Activated naive CD4-positive, alpha-beta T cell treated with anti-CD3 and anti-CD28 coated beads, Interleukin-2, amount 50 U/mL, for 16 hours (primary cell): ENCODE results near the gene NKAP.
"Not testable (repeated sequence)": the region's sequence is repeated elsewhere in the genome, so short reads cannot be mapped to it uniquely, and the experiment has no call there.

Experiments used
- DNase-seq: peaks from one replicate; pipeline ENCODE4 v3.0.0-alpha.2; 2020

Gene NKAP

GRCh38 chrX:119943185-119943988 is at the start of gene NKAP:
TSS of gene NKAP (minus strand) at chrX:119943751. CDS start at chrX:119943605, 146 bp downstream.
- DNase-seq: peak; percentile 73

DNA sequence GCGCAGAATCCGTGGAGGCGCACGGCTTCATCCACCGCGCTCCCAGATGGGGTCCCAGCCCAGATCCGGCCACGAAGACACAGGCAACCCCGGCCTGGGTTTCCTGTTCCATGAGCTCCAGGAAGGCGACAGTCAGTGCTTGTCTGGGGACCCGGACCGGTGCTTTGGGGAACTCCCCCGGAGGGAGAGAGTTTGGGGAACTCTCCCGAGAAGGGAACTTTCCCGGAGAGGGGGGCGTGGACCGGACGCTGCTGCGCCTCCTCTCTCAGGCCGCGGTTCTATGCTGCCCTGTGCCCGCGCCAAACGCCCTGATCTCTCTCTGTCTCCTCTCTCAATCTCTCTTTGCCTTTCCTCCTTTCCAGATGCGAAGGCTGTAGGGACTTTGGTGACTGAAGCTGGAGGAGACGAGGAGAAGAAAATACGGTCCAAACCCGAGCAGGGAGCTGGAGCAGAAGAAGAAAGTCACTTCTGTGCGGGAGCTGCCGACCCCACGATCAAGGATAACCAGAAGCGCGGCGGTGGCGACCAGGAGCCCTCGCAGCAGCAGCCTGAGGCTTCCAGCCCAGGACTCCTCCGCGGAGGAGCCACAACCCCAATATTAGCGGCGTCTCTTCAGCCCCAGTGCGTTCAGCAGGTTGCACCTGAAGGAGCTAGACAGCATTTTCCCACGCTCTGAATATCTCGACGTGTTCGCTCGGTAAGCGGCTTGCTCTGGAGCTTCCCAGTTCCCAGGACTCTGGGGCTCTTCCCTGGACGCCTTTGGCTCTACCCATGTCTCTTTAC is 47.6 kb upstream of the NKAP start:
- DNase-seq: no peak

- no peak for DNase-seq
These were observed 47.0 kb upstream of the NKAP start for GRCh38 chrX:119990556-119991004.

- DNase-seq: no peak
These were observed 46.5 kb upstream of the NKAP start for GRCh38 chrX:119989905-119990555.

DNA sequence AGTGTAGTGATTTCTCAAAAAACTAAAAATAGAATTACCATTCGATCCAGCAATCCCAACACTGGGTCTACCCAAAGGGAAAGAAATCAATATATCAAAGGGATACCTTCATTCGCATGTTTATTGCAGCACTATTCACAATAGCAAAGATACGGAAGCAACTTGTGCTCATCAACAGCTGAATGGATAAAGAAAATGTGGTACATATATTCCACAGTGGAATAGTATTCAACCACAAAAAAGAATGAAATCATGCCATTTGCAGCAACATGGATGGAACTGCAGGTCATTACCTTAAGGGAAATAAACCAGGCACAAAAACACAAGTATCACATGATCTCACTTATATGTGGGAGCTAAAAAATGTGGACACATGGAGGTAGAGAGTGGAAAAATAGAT is 42.7 kb upstream of the NKAP start:
- no peak for DNase-seq

- DNase-seq: no peak
These were observed 41.1 kb upstream of the NKAP start for GRCh38 chrX:119984652-119985051.

- no peak for DNase-seq
These were observed 39.9 kb upstream of the NKAP start for GRCh38 chrX:119983494-119983893.

DNA sequence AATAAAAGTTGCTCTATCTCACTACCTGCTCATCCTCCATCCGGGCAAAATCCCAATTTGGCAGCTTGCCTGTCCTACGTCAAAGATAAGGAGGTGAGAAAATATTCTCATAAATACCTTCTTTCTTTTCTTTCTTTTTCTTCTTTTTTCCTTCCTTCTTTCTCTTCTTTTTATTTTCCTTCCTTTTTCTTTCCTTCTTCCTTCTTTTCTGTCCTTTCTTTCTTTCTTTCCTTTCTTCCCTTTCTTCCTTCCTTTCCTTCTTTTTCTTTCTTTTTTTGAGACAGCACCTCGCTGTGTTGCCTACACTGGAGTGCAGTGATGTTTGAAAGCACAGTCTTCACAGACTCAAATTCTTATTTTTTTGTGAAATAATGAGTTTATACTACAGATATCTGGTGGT is 38.6 kb upstream of the NKAP start:
- no peak for DNase-seq

- no peak for DNase-seq
These were observed 37.9 kb upstream of the NKAP start for GRCh38 chrX:119981286-119982070.

GRCh38 chrX:119977172-119977571 is 33.6 kb upstream of the NKAP start:
- not testable (repeated sequence) for DNase-seq

GRCh38 chrX:119971184-119971583 is 27.6 kb upstream of the NKAP start:
- no peak for DNase-seq

GRCh38 chrX:119970574-119970973 is 27.0 kb upstream of the NKAP start:
- DNase-seq: no peak

GRCh38 chrX:119966837-119967236 is 23.3 kb upstream of the NKAP start:
- not testable (repeated sequence) for DNase-seq

DNA sequence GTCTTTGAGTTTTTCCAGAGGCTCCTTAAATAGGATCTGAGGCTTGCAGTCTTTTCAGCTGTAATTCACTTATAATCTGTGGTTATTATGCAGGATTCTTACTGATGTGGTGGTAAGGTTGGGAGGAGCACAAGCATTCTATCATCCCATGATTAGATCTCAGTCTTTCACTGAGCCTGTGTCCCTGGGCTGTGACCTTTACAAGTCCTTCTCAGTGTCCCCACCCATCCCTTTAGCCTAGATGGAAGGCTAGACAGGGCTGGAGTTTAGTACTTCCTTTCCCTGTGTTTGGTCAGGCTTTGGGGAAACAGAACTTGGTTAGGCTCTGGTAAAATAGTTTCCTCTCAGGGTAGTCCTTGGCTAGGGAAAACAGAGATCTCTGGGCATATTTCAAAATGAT is 17.1 kb upstream of the NKAP start:
- DNase-seq: no peak

DNA sequence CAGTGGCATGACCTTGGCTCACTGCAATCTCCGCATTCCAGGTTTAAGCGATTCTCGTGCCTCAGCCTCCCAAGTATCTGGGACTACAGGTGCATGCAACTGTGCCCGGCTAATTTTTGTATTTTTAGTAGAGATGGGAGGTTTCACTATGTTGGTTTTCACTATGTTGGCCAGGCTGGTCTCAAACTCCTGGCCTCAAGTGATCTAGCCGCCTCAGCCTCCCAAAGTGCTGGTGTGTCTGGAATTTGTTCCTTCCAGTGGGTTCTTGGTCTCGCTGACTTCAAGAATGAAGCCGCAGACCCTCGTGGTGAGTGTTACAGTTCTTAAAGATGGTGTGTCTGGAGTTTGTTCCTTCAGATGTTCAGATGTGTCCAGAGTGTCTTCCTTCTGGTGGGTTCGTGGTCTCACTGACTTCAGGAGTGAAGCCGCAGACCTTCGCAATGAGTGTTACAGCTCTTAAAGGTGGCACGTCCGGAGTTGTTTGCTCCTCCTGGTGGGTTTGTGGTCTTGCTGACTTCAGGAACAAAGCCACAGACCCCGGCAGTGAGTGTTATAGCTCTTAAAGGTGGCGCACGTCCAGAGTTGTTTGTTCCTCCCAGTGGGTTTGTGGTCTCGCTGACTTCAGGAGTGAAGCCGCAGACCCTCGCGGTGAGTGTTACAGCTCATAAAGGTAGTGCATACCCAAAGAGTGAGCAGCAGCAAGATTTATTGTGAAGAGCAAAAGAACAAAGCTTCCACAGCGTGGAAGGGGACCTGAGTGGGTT is 12.4 kb upstream of the NKAP start:
- not testable (repeated sequence) for DNase-seq

- DNase-seq: no peak
These were observed 10.8 kb upstream of the NKAP start for GRCh38 chrX:119954374-119954773.

DNA sequence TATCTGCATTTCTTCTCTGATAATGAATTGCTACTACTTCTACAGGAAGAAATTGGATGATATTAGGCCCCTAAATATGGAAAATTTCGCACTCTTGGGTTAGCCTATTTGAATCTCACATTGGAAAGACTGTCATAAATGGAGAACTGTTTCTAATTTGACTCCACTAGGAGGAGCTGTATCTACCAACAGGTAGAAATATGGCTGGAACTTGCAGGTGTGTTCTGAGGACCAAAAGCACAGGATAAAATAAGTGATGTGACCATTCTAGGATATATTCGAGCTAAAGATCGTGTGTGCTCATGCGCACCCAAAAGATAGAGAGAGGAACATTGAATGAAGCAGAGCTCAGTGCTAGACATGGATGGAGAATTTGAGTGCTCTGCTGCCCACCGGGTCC is 4.8 kb upstream of the NKAP start:
- no peak for DNase-seq

GRCh38 chrX:119945481-119945880 is 1.9 kb upstream of the NKAP start:
- DNase-seq: no peak

DNA sequence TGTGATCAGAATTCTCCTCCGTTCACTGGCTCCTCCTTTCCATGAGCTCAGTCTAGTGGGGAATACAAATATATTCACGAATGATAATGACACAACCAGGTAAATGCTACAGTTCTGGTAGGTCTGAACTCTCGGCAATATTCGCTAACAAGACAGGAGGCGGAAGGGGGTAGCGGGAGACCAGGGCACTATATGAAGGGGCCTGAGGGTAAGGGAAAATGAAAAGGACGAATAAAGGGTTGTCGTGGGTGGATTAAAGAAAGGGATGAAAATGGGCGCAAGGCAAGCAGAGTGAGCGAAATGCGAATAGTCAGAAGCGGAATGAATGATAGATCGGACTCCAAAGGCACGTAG is 743 bp downstream of the NKAP start:
- DNase-seq: no peak

GRCh38 chrX:119942173-119942819 is 1.3 kb downstream of the NKAP start:
- no peak for DNase-seq

- no peak for DNase-seq
These were observed 2.2 kb downstream of the NKAP start for GRCh38 chrX:119941336-119941735.
